H1 (cell line): ENCODE measurements around the gene CHRD. TPM values are rescaled to one million over a fixed set of nuclear protein-coding genes. Genes with fewer than 3 reads are reported as not detected.

Source experiments
- ATF2 ChIP-seq: IDR thresholded peaks from 2 replicates; pipeline ENCODE4 v1.6.1; 2012; ENCODE audit warnings: low read length, inconsistent platforms
- BACH1 ChIP-seq: IDR thresholded peaks from 2 replicates; pipeline ENCODE4 v1.6.1; 2012; ENCODE audit warnings: low read length, improper control_type of control experiment
- BCL11A ChIP-seq, 2 experiments: IDR thresholded peaks; one replicate each; pipeline ENCODE4 v1.6.1; 2011; ENCODE audit warnings: low read depth in 2 of 2, low read length in 2 of 2, mild to moderate bottlenecking in 2 of 2
- BRCA1 ChIP-seq: IDR thresholded peaks from 2 replicates; pipeline ENCODE4 v1.6.1; 2012; ENCODE audit warnings: low read depth, low read length, improper control_type of control experiment
- CBX5 ChIP-seq: fragments of 300-800, 300-1000 bp; sonication (generic); IDR thresholded peaks from 2 replicates; pipeline ENCODE4 v1.7.1; 2016; ENCODE audit warnings: antibody characterized with exemption, low read length, low read depth
- CBX8 ChIP-seq: fragments of 300-800, 300-1000 bp; sonication (generic); IDR thresholded peaks from 2 replicates; pipeline ENCODE4 v1.7.1; 2016; ENCODE audit warnings: low read depth, low read length, borderline replicate concordance
- CHD2 ChIP-seq: IDR thresholded peaks from 2 replicates; pipeline ENCODE4 v1.6.1; 2012; ENCODE audit warnings: low read length, improper control_type of control experiment
- HDAC2 ChIP-seq, 2 experiments: fragments of 300-600 bp in 1 of 2; sonication (generic) in 1 of 2; IDR thresholded peaks; 2 replicates each; pipeline ENCODE4 v1.6.1; 2011 to 2012; ENCODE audit warnings: low read depth in 2 of 2, low read length in 2 of 2, mild to moderate bottlenecking in 2 of 2, moderate library complexity in 2 of 2, borderline replicate concordance in 1 of 2, inconsistent platforms in 1 of 2
- JUND ChIP-seq: IDR thresholded peaks from 2 replicates; pipeline ENCODE4 v1.6.1; 2011; ENCODE audit warnings: mild to moderate bottlenecking, improper control_type of control experiment, low read length
- KDM1A ChIP-seq: fragments of 200-600, 300-600 bp; sonication (generic); IDR thresholded peaks from 2 replicates; pipeline ENCODE4 v1.7.1; 2016; ENCODE audit warnings: mild to moderate bottlenecking, low read length, borderline replicate concordance
- KDM4A ChIP-seq: IDR thresholded peaks from one replicate; pipeline ENCODE4 v1.7.1; 2012; ENCODE audit warnings: low read depth, mild to moderate bottlenecking, moderate library complexity, low read length, inconsistent platforms; ENCODE audit not compliant: severe bottlenecking
- KDM5A ChIP-seq: fragments of 200-600 bp; IDR thresholded peaks from 2 replicates; pipeline ENCODE4 v1.7.1; 2012; ENCODE audit warnings: mild to moderate bottlenecking, low read length, inconsistent platforms, mixed read lengths
- MAFK ChIP-seq: IDR thresholded peaks from 2 replicates; pipeline ENCODE4 v1.6.1; 2012; ENCODE audit warnings: low read depth, mild to moderate bottlenecking, improper control_type of control experiment, low read length
- POLR2AphosphoS5 ChIP-seq: IDR thresholded peaks from 2 replicates; pipeline ENCODE4 v1.6.1; 2011; ENCODE audit warnings: low read depth, low read length
- POU5F1 ChIP-seq: IDR thresholded peaks from 2 replicates; pipeline ENCODE4 v1.6.1; 2011; ENCODE audit warnings: low read depth, mild to moderate bottlenecking, low read length, moderate library complexity
- RAD21 ChIP-seq, 2 experiments: IDR thresholded peaks in 1 of 2; conservative IDR thresholded peaks in 1 of 2; 2 replicates each; pipeline ENCODE4 v1.6.1; 2011; ENCODE audit warnings: low read depth in 2 of 2, low read length in 2 of 2, improper control_type of control experiment in 1 of 2, inconsistent platforms in 1 of 2, mild to moderate bottlenecking in 1 of 2, moderate library complexity in 1 of 2
- RFX5 ChIP-seq: IDR thresholded peaks from 2 replicates; pipeline ENCODE4 v1.6.1; 2011; ENCODE audit warnings: low read depth, low read length, improper control_type of control experiment, borderline replicate concordance
- SAP30 ChIP-seq: fragments of 300-600 bp; sonication (generic); IDR thresholded peaks from 2 replicates; pipeline ENCODE4 v1.7.1; 2012; ENCODE audit warnings: low read length, moderate library complexity, mild to moderate bottlenecking, inconsistent platforms; ENCODE audit not compliant: insufficient read depth, insufficient replicate concordance
- SIX5 ChIP-seq: IDR thresholded peaks from 2 replicates; pipeline ENCODE4 v1.6.1; 2011; ENCODE audit warnings: mild to moderate bottlenecking, low read depth, low read length
- SP2 ChIP-seq: IDR thresholded peaks from 2 replicates; pipeline ENCODE4 v1.6.1; 2012; ENCODE audit warnings: mild to moderate bottlenecking, low read length, inconsistent platforms
- SP4 ChIP-seq: IDR thresholded peaks from 2 replicates; pipeline ENCODE4 v1.6.1; 2012; ENCODE audit warnings: low read length, inconsistent platforms
- SUZ12 ChIP-seq: fragments of 200-600 bp; sonication (generic); IDR thresholded peaks from 2 replicates; pipeline ENCODE4 v1.6.1; 2012; ENCODE audit warnings: mild to moderate bottlenecking, inconsistent platforms, low read length, moderate library complexity, mixed read lengths
- TCF12 ChIP-seq: IDR thresholded peaks from 2 replicates; pipeline ENCODE4 v1.6.1; 2011; ENCODE audit warnings: low read depth, mild to moderate bottlenecking, low read length
- TEAD4 ChIP-seq: IDR thresholded peaks from 2 replicates; pipeline ENCODE4 v1.6.1; 2012; ENCODE audit warnings: low read depth, low read length, inconsistent platforms, mixed read lengths
- polyA plus RNA-seq, 7 experiments: library from polyadenylated mRNA; depleted of rRNA in 3 of 7; stranded (reverse) in 5 of 7; unstranded in 2 of 7; fragments of >200 nt in 5 of 7; fragments of 200-250 nt in 2 of 7; gene quantifications; 1 replicate in 5 of 7; 2 replicates in 1 of 7; 4 replicates in 1 of 7; pipeline versions ENCODE4 v1.2.1 to v1.2.3, GENCODE V29; 2011 to 2013; ENCODE audit warnings: missing spikeins in 2 of 7, mixed read lengths in 2 of 7
- total RNA-seq: library from RNA; stranded (reverse); fragmentation: NEBNext Ultra II Directional; extraction: Animal tissue kit (Norgen Biotek cat#: 25700); gene quantifications from 2 replicates; pipeline ENCODE4 v1.2.1, GENCODE V29; 2021

Gene CHRD
- total and polyA plus RNA-seq, 2 of the 8 experiments (the other 6 are each of a cell fraction or from before 2014, with no cell fraction given), result 0.62 to 0.86 TPM

DNA sequence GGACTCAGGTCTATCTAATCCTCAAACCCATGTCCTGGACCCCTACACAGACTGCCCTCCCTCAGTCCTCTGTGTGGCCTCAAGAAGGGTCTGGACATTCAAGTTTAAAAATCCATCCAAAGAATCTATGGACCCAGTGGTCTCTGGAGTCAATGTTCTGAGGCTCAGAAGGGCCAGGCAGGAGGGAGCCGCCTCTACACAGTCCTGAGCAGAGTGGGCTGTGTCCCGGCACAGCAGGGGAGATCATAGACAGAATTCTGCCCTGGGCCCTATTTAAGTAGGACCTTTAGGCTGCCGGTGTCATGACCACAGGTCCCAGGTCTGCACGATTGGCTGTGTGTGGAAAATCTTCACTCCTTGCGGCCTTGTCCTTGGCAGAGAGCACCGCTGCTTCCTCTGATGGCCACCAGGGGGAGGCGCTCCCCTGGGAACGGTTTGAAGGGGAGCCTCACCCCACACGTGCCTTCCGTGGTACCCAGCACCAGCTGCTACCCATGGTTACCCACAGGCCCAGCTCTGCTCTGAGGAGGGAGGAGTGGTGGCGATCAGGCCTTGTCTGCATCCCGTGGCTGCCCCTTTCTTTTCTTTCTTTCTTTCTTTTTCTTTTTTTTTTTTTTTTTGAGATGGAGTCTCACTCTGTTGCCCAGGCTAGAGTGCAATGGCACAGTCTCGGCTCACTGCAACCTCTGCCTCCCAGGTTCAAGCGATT lies 37.9 kb downstream of the CHRD start (continued):
- TF ChIP-seq RAD21 (IDR thresholded peaks at IDR 0.05 in 1 of 2, conservative IDR thresholded peaks at IDR 0.05 in 1 of 2; ENCODE audit: low read depth in 2 of 2, low read length in 2 of 2) (peak; percentile 89 to 90), SP2 (no peak), KDM4A (no peak), JUND (no peak), SP4 (no peak), CBX8 (no peak), BRCA1 (no peak), SAP30 (no peak), BCL11A (IDR thresholded peaks at IDR 0.05; ENCODE audit: low read depth in 2 of 2, low read length in 2 of 2) (no peak), MAFK (no peak), SIX5 (no peak), BACH1 (peak; percentile 57), TEAD4 (no peak), HDAC2 (IDR thresholded peaks at IDR 0.05; ENCODE audit: borderline replicate concordance in 1 of 2, low read depth in 2 of 2, low read length in 2 of 2) (no peak), POU5F1 (no peak), POLR2AphosphoS5 (no peak), KDM1A (no peak), RFX5 (no peak), KDM5A (no peak), SUZ12 (no peak), TCF12 (no peak), ATF2 (no peak), CHD2 (no peak), CBX5 (no peak)
